Panc1 (cell line): Measurements from ENCODE around the gene CAPN11.

Experiments
- CTCF ChIP-seq: fragments of 450-650 bp; IDR thresholded peaks from 2 replicates; pipeline ENCODE4 v1.5.1; 2017; ENCODE audit warnings: mild to moderate bottlenecking
- POLR2AphosphoS5 ChIP-seq: IDR thresholded peaks from 2 replicates; pipeline ENCODE4 v1.6.1; 2012; ENCODE audit warnings: mild to moderate bottlenecking, low read depth, low read length, moderate library complexity
- REST ChIP-seq, 2 experiments: IDR thresholded peaks; 2 replicates each; pipeline ENCODE4 v1.6.1; 2011 to 2012; ENCODE audit warnings: low read depth in 2 of 2, control low read depth in 1 of 2, low read length in 1 of 2, mild to moderate bottlenecking in 1 of 2, moderate library complexity in 1 of 2; ENCODE audit not compliant: insufficient read depth in 1 of 2
- SIN3A ChIP-seq: IDR thresholded peaks from 2 replicates; pipeline ENCODE4 v1.6.1; 2012; ENCODE audit warnings: low read depth, mild to moderate bottlenecking, low read length, moderate library complexity, borderline replicate concordance; ENCODE audit not compliant: insufficient read depth
- TCF7L2 ChIP-seq: IDR thresholded peaks from 2 replicates; pipeline ENCODE4 v1.6.1; 2011; ENCODE audit warnings: mild to moderate bottlenecking, low read depth, low read length, inconsistent platforms

GRCh38 chr6:44135173-44135758, 23.4 kb upstream of the CAPN11 start:
- TF ChIP-seq CTCF (no peak), POLR2AphosphoS5 (no peak), REST (IDR thresholded peaks at IDR 0.05; ENCODE audit: insufficient read depth in 1 of 2, low read depth in 2 of 2, low read length in 1 of 2) (no peak), TCF7L2 (no peak), SIN3A (no peak)
